Suprapubic skin (tissue), 3 donors: ENCODE results near the gene PDGFC.

ENCODE experiments used
- EP300 ChIP-seq: sonication (generic); formaldehyde crosslinking; IDR thresholded peaks from one replicate; pipeline ENCODE4 v1.6.1; 2017; ENCODE audit warnings: antibody characterized with exemption
- POLR2A ChIP-seq, 2 donors: fragments of 450-650 bp; IDR thresholded peaks; one replicate each; pipeline ENCODE4 v1.6.1; 2017; ENCODE audit warnings: antibody characterized with exemption in 2 of 2, mild to moderate bottlenecking in 2 of 2, moderate library complexity in 2 of 2
- TF ChIP-seq, protein P1 (sequence below), 2 donors: fragments of 200-600 bp in 1 of 2; fragments of 450-650 bp in 1 of 2; sonication (generic) in 1 of 2; IDR thresholded peaks; one replicate each; pipeline ENCODE4 v1.5.1; 2016 to 2019; ENCODE audit warnings: antibody characterized with exemption in 2 of 2, mild to moderate bottlenecking in 1 of 2, moderate library complexity in 1 of 2

DNA sequence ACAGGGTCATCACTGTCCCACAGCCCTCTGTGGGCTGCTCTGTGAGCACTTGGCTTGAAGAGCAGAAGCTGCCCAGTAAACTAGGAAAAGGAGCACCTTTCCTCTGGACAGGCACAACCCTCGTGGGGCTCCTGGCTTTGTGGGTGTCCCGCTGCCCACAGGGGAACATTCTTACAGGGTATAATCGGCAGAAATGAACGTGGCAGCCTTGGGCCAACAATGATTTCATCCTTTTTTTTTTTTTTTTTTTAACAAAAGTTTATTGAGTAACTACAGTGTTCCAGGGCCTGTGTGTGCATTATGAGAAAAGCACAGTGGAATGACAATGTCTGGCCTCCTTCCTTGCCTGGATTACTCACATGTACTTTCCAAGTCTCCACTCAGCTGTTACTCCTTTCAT lies 197.2 kb downstream of the PDGFC start:
- TF ChIP-seq, protein P1, sequence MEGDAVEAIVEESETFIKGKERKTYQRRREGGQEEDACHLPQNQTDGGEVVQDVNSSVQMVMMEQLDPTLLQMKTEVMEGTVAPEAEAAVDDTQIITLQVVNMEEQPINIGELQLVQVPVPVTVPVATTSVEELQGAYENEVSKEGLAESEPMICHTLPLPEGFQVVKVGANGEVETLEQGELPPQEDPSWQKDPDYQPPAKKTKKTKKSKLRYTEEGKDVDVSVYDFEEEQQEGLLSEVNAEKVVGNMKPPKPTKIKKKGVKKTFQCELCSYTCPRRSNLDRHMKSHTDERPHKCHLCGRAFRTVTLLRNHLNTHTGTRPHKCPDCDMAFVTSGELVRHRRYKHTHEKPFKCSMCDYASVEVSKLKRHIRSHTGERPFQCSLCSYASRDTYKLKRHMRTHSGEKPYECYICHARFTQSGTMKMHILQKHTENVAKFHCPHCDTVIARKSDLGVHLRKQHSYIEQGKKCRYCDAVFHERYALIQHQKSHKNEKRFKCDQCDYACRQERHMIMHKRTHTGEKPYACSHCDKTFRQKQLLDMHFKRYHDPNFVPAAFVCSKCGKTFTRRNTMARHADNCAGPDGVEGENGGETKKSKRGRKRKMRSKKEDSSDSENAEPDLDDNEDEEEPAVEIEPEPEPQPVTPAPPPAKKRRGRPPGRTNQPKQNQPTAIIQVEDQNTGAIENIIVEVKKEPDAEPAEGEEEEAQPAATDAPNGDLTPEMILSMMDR (IDR thresholded peaks at IDR 0.05), result no peak
- no peak for TF ChIP-seq POLR2A (IDR thresholded peaks at IDR 0.05)
- TF ChIP-seq EP300, result no peak
